ENCODE results near the gene SLC35E1. TPM values are rescaled to one million over a fixed set of nuclear protein-coding genes. Genes with fewer than 3 reads are reported as not detected.
A peak's percentile ranks its signal among the peaks of the same experiment; 100 is the strongest.

Gene SLC35E1
- total and polyA plus RNA-seq, 7 experiments from 2014 or later: 13.3 to 67.3 (median 33.7) TPM

DNA sequence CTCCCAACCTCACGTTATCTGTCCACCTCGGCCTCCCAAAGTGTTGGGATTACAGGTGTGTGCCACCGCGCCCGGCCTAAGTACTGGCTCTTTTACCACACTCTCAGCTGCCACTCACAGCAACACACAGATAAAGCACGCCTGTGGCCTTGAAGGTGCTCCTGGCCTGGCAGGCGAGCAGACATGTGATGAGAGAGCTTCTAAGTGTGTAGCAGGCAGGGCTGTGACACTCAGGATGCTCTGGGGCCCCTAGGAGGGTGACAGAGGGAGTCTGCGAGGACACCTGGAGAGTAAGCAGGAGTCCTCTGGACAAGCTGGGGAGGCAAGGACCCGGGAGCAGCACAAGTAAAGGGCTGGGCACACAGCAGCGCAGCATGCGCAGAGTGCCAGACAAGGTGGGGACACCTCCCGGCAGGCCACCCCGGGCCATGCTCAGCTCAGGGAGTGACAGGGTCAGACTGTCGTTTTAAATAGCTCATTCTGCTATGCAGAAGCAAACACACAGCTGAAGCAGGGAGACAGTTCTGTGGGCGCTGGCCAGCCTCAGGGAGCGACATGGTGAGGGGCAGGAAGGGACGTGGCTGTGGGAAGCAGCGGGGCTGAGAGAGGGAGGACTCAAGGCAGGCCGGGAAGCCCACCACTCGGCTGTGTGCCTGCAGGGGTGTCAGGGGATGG, 29.3 kb upstream of the SLC35E1 start:
- Histone ChIP-seq H3K4me1 (ENCODE audit: control insufficient read depth in 2 of 2, insufficient read depth in 2 of 2, low read length in 2 of 2) (no peaks in the 10 kb centered on the region), H3K27me3 (ENCODE audit: control insufficient read depth in 2 of 2, insufficient read depth in 2 of 2, low read length in 2 of 2) (no peaks in the 10 kb centered on the region), H3K36me3 (ENCODE audit: control insufficient read depth in 2 of 3, insufficient read depth in 3 of 3, low read length in 3 of 3) (peaks cover 0 to 7% (median 0%) of the 10 kb centered on the region in 3 experiments), H3K4me3 (ENCODE audit: low read length) (no peak overlapping the region), H3K9me3 (ENCODE audit: control insufficient read depth in 2 of 3, low read length in 3 of 3) (no peaks in the 10 kb centered on the region), H3K27ac (ENCODE audit: low read depth, low read length) (no peak overlapping the region)
- Mint-ChIP-seq H3K36me3 (peaks cover 0 to 12% (median 0%) of the 10 kb centered on the region in 5 donors), H3K4me1 (peaks cover 39 to 60% (median 46%) of the 10 kb centered on the region in 7 donors), H3K9me3 (no peaks in the 10 kb centered on the region), H3K27ac (peak overlapping the region in 2 of 9 donors; percentile 13 to 64), H3K4me3 (no peak overlapping the region), H3K27me3 (no peaks in the 10 kb centered on the region)
- ChIA-PET POLR2A (interaction anchor here (0.7 kb wide), 1 partner anchor 39 kb away, joined by 6 read pairs; no protein-coding TSS in a partner anchor), CTCF (interaction anchor here (0.6 kb wide), 1 partner anchor 38 kb away, joined by 6 read pairs; no protein-coding TSS in a partner anchor)
- intact Hi-C loops (cut with micrococcal nuclease): no loop called here
- DNase-seq (no peak), ATAC-seq (no peak)

DNA sequence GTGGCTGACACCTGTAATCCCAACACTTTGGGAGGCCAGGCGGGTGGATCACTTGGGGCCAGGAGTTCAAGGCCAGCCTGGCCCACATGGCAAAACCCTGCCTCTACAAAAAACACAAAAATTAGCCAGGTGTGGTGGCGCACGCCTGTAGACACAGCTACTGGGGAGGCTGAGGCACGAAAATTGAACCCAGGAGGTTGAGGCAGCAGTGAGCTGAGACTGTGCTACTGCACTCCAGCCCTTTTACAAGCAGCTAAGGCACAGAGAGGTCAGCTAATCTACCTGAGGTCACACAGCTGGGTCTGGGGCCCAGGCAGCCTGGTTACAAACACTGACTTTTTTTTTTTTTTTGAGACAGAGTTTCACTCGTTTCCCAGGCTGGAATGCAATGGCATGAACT, 28.6 kb upstream of the SLC35E1 start:
- Histone ChIP-seq H3K36me3 (ENCODE audit: control insufficient read depth in 2 of 3, insufficient read depth in 3 of 3, low read length in 3 of 3) (peaks cover 0 to 7% (median 0%) of the 10 kb centered on the region in 3 experiments), H3K27me3 (ENCODE audit: control insufficient read depth in 2 of 2, insufficient read depth in 2 of 2, low read length in 2 of 2) (no peaks in the 10 kb centered on the region), H3K4me1 (ENCODE audit: control insufficient read depth in 2 of 2, insufficient read depth in 2 of 2, low read length in 2 of 2) (peaks cover 1 to 3% of the 10 kb centered on the region in 2 donors), H3K9me3 (ENCODE audit: control insufficient read depth in 2 of 3, low read length in 3 of 3) (no peaks in the 10 kb centered on the region), H3K4me3 (ENCODE audit: low read length) (no peak overlapping the region), H3K27ac (ENCODE audit: low read depth, low read length) (no peak overlapping the region)
- Mint-ChIP-seq H3K4me3 (no peak overlapping the region), H3K36me3 (peaks cover 0 to 12% (median 0%) of the 10 kb centered on the region in 5 donors), H3K27me3 (no peaks in the 10 kb centered on the region), H3K9me3 (no peaks in the 10 kb centered on the region), H3K4me1 (peaks cover 44 to 65% (median 52%) of the 10 kb centered on the region in 7 donors), H3K27ac (peak overlapping the region in 2 of 9 donors; percentile 28 to 59)
- DNase-seq (no peak), ATAC-seq (no peak)
- intact Hi-C loops (cut with micrococcal nuclease): no loop called here
- ChIA-PET POLR2A (interaction anchor here (0.7 kb wide), 1 partner anchor 40 kb away, joined by 6 read pairs; no protein-coding TSS in a partner anchor), CTCF (interaction anchor here (0.6 kb wide), 2 partner anchors 9 to 1327 kb away, joined by 3 to 5 read pairs; no protein-coding TSS in a partner anchor)

DNA sequence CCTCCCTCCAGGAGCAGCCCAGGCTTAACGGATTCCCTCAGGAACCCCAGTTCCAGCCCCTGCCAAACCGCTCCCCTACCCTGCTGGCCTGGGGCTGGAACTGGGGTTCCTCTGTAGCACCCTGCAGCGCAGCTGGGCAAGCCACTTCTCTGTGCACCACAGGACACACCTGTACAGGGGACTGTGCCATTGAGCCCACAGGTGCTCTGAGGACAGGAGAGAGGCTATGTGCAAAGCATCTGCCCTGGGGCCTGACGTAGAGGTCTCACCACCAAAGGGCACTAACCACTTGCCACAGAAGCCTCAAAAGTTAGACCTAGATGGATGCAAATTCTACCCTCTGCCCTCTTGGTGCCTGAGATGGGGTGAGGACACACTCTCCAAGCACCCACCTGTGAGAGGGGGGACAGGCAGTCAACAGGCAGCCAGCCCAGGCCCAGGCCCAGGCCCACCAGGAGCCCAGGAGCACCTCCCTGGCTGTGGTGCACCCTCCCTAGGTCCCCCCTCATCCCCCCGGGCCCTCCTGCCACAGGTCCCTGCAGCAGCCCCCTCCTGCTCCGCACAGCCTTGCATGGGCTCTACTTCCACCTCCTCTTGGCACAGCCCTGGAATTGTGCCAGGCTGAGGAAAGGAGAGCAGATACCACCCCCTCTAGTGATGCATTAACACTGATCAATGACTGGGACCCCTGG, 27.6 kb upstream of the SLC35E1 start:
- H3K36me3 ChIP-seq (ENCODE audit: control insufficient read depth in 2 of 3, insufficient read depth in 3 of 3, low read length in 3 of 3): no peaks in the 10 kb centered on the region
- ATAC-seq (no peak), DNase-seq (no peak)
- POLR2A ChIA-PET: no interaction called here
- Mint-ChIP-seq H3K27me3 (no peaks in the 10 kb centered on the region), H3K27ac (peak overlapping the region in 3 of 9 donors; percentile 28 to 77 (median 59)), H3K36me3 (peaks cover 0 to 6% (median 0%) of the 10 kb centered on the region in 5 donors), H3K4me1 (peaks cover 48 to 67% (median 52%) of the 10 kb centered on the region in 7 donors), H3K9me3 (no peaks in the 10 kb centered on the region), H3K4me3 (no peak overlapping the region)
- CTCF ChIA-PET: interaction anchor here (0.6 kb wide), 2 partner anchors 8 to 1326 kb away, joined by 3 to 5 read pairs; no protein-coding TSS in a partner anchor
- intact Hi-C loops (cut with micrococcal nuclease): no loop called here
- H3K4me1 ChIP-seq (ENCODE audit: control insufficient read depth in 2 of 2, insufficient read depth in 2 of 2, low read length in 2 of 2): peaks cover 12 to 13% of the 10 kb centered on the region in 2 donors
- H3K4me3 ChIP-seq (ENCODE audit: low read length): no peak overlapping the region
- H3K9me3 ChIP-seq (ENCODE audit: control insufficient read depth in 2 of 3, low read length in 3 of 3): no peaks in the 10 kb centered on the region
- no peaks in the 10 kb centered on the region for H3K27me3 ChIP-seq (ENCODE audit: control insufficient read depth in 2 of 2, insufficient read depth in 2 of 2, low read length in 2 of 2)
- no peak overlapping the region for H3K27ac ChIP-seq (ENCODE audit: low read depth, low read length)

DNA sequence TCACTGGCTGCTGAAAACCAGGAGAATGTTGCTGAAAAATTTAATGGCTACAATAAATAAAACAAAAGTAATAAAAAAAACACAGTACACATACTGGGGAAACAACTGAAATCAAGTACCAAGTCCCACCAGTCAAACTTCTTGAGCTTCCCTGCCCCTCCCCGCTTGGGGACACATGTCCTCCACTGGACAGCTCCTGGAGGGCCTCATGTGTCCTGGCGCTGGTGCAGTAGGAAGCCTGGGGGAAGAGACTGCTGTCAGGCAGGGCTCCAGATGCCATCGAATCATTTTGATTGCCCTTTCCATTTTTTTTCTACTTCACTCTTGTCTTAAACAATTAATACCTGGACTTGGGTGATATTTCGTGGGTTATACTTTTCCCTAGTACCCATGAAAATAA, 26.6 kb upstream of the SLC35E1 start:
- Histone ChIP-seq H3K36me3 (ENCODE audit: control insufficient read depth in 2 of 3, insufficient read depth in 3 of 3, low read length in 3 of 3) (no peaks in the 10 kb centered on the region), H3K27ac (ENCODE audit: low read depth, low read length) (no peak overlapping the region), H3K9me3 (ENCODE audit: control insufficient read depth in 2 of 3, low read length in 3 of 3) (no peaks in the 10 kb centered on the region), H3K4me3 (ENCODE audit: low read length) (no peak overlapping the region), H3K4me1 (ENCODE audit: control insufficient read depth in 2 of 2, insufficient read depth in 2 of 2, low read length in 2 of 2) (peaks cover 21 to 22% of the 10 kb centered on the region in 2 donors), H3K27me3 (ENCODE audit: control insufficient read depth in 2 of 2, insufficient read depth in 2 of 2, low read length in 2 of 2) (no peaks in the 10 kb centered on the region)
- intact Hi-C loops (cut with micrococcal nuclease): no loop called here
- Mint-ChIP-seq H3K9me3 (peaks cover 0 to 1% (median 0%) of the 10 kb centered on the region in 11 donors), H3K27ac (peak overlapping the region in 3 of 9 donors; percentile 26 to 59 (median 28)), H3K4me1 (peaks cover 52 to 71% (median 55%) of the 10 kb centered on the region in 7 donors), H3K27me3 (no peaks in the 10 kb centered on the region), H3K36me3 (peaks cover 0 to 3% (median 0%) of the 10 kb centered on the region in 5 donors), H3K4me3 (no peak overlapping the region)
- no peak for DNase-seq
- no peak for ATAC-seq
- POLR2A ChIA-PET: no interaction called here
- CTCF ChIA-PET: no interaction called here

DNA sequence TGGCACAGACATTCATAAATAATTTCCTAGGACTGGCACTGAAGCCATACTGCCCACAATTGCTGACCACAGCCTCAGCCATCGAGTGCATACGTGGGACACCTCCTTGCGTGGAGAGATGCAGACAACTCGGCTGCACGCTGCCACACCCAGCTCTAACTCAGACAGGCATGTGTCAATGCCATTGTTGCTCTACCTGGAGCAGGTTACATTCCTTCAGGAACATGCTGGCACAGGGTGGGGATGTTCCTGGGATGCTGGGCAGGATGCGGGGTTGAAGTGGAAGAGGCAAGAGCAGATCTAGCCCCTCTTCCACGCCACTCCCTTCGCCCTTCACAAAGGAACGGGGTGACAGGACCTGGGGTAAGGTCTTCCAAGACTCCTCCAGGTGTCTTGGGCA, 24.2 kb upstream of the SLC35E1 start:
- no peak for DNase-seq
- Histone ChIP-seq H3K4me1 (ENCODE audit: control insufficient read depth in 2 of 2, insufficient read depth in 2 of 2, low read length in 2 of 2) (peaks cover 32% of the 10 kb centered on the region in 2 donors), H3K9me3 (ENCODE audit: control insufficient read depth in 2 of 3, low read length in 3 of 3) (no peaks in the 10 kb centered on the region), H3K27me3 (ENCODE audit: control insufficient read depth in 2 of 2, insufficient read depth in 2 of 2, low read length in 2 of 2) (no peaks in the 10 kb centered on the region), H3K36me3 (ENCODE audit: control insufficient read depth in 2 of 3, insufficient read depth in 3 of 3, low read length in 3 of 3) (no peaks in the 10 kb centered on the region), H3K27ac (ENCODE audit: low read depth, low read length) (no peak overlapping the region), H3K4me3 (ENCODE audit: low read length) (no peak overlapping the region)
- intact Hi-C loops (cut with micrococcal nuclease): no loop called here
- Mint-ChIP-seq H3K9me3 (peaks cover 0 to 1% (median 0%) of the 10 kb centered on the region in 11 donors), H3K27me3 (no peaks in the 10 kb centered on the region), H3K4me1 (peaks cover 49 to 76% (median 63%) of the 10 kb centered on the region in 7 donors), H3K4me3 (peak overlapping the region in 2 of 10 donors; percentile 45 to 85), H3K27ac (peak overlapping the region in 3 of 9 donors; percentile 22 to 94 (median 93)), H3K36me3 (peaks cover 0 to 5% (median 0%) of the 10 kb centered on the region in 5 donors)
- ATAC-seq: no peak
- ChIA-PET CTCF (no interaction called here), POLR2A (interaction anchor here (1.2 to 1.7 kb wide), 2 partner anchors 12 to 30 kb away, joined by 3 to 6 read pairs; no protein-coding TSS in a partner anchor)

DNA sequence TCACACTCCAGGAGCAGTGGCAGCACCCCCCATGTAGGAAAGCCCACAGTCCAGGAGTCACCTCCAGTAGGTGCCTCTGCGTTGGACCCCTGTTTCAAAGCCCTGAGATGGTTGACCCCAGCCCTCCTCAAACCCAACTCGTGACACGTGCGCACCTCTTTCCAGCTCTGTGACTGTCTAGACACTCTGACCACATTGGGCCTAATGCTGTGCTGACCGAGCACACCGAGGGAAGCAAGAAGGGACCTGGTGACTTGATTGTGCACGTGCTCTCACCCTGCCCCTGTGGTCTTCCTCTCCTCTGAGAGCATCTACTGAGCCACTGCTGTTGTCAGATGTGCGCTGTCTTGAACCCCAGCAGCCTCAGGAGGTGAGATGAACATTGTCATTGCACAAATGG, 22.9 kb upstream of the SLC35E1 start:
- intact Hi-C loops (cut with micrococcal nuclease): loop anchor here in 1 of 2 donors (2.0 kb wide), 1 partner anchor 14 kb away; no protein-coding TSS in a partner anchor
- Histone ChIP-seq H3K36me3 (ENCODE audit: control insufficient read depth in 2 of 3, insufficient read depth in 3 of 3, low read length in 3 of 3) (no peaks in the 10 kb centered on the region), H3K27ac (ENCODE audit: low read depth, low read length) (peak overlapping the region; percentile 65), H3K4me1 (ENCODE audit: control insufficient read depth in 2 of 2, insufficient read depth in 2 of 2, low read length in 2 of 2) (peaks cover 32% of the 10 kb centered on the region in 2 donors), H3K27me3 (ENCODE audit: control insufficient read depth in 2 of 2, insufficient read depth in 2 of 2, low read length in 2 of 2) (no peaks in the 10 kb centered on the region), H3K4me3 (ENCODE audit: low read length) (peak overlapping the region; percentile 22), H3K9me3 (ENCODE audit: control insufficient read depth in 2 of 3, low read length in 3 of 3) (no peaks in the 10 kb centered on the region)
- ChIA-PET CTCF (no interaction called here), POLR2A (interaction anchor here (1.6 to 1.7 kb wide), 2 partner anchors 11 to 12 kb away, joined by 3 to 6 read pairs; no protein-coding TSS in a partner anchor)
- ATAC-seq (peak; percentile 11), DNase-seq (no peak)
- H3K36me3 Mint-ChIP-seq: peaks cover 0 to 5% (median 0%) of the 10 kb centered on the region in 5 donors
- H3K9me3 Mint-ChIP-seq: peaks cover 0 to 1% (median 0%) of the 10 kb centered on the region in 11 donors
- H3K27me3 Mint-ChIP-seq: no peaks in the 10 kb centered on the region
- H3K27ac Mint-ChIP-seq: peak overlapping the region; percentile 80 to 95 (median 92)
- H3K4me1 Mint-ChIP-seq: peaks cover 46 to 81% (median 66%) of the 10 kb centered on the region in 7 donors
- peak overlapping the region; percentile 73 to 93 (median 82) for H3K4me3 Mint-ChIP-seq
